HepG2 (cell line): Measurements from ENCODE around the gene MTX1. TPM values are rescaled to one million over a fixed set of nuclear protein-coding genes. Genes with fewer than 3 reads are reported as not detected.

Experiments used
- ATF6 ChIP-seq: sonication (generic); formaldehyde crosslinking; conservative IDR thresholded peaks from 2 replicates; pipeline ENCODE4 v1.4.0; 2020; ENCODE audit warnings: missing genetic modification reagents
- BRF2 ChIP-seq: sonication (generic); formaldehyde crosslinking; IDR thresholded peaks from 2 replicates; pipeline ENCODE4 v1.8.1; 2022; ENCODE audit warnings: mild to moderate bottlenecking, missing genetic modification reagents
- ELK4 ChIP-seq: sonication (generic); formaldehyde crosslinking; IDR thresholded peaks from 2 replicates; pipeline ENCODE4 v1.9.0; 2021; ENCODE audit warnings: missing genetic modification reagents, borderline replicate concordance
- HNRNPLL ChIP-seq: fragments of 200-400 bp; formaldehyde crosslinking; IDR thresholded peaks from 2 replicates; pipeline ENCODE4 v1.6.1; 2017; ENCODE audit warnings: mild to moderate bottlenecking, low read depth, low read length; ENCODE audit not compliant: poor library complexity, severe bottlenecking
- PHF20 ChIP-seq: sonication (generic); formaldehyde crosslinking; IDR thresholded peaks from 2 replicates; pipeline ENCODE4 v1.5.0; 2020; ENCODE audit warnings: mild to moderate bottlenecking, missing genetic modification reagents
- RAD51 ChIP-seq: fragments of 450-650 bp; IDR thresholded peaks from 2 replicates; pipeline ENCODE4 v1.6.1; 2016; ENCODE audit warnings: borderline replicate concordance
- SNAI1 ChIP-seq: sonication (generic); formaldehyde crosslinking; IDR thresholded peaks from 2 replicates; pipeline ENCODE4 v1.5.0; 2020; ENCODE audit warnings: mild to moderate bottlenecking, missing genetic modification reagents, borderline replicate concordance
- SP1 ChIP-seq, 2 experiments: fragments of 450-650 bp in 1 of 2; sonication (generic) in 1 of 2; formaldehyde crosslinking in 1 of 2; IDR thresholded peaks; 2 replicates each; pipeline versions ENCODE4 v1.4.0 to v1.6.1; 2016 to 2020; ENCODE audit warnings: missing genetic modification reagents in 1 of 2
- ZBTB20 ChIP-seq: sonication (generic); formaldehyde crosslinking; IDR thresholded peaks from 2 replicates; pipeline ENCODE4 v1.8.1; 2023; ENCODE audit warnings: missing genetic modification reagents, low read depth, mild to moderate bottlenecking, borderline replicate concordance
- ZBTB21 ChIP-seq: sonication (generic); formaldehyde crosslinking; IDR thresholded peaks from 2 replicates; pipeline ENCODE4 v1.4.0; 2020; ENCODE audit warnings: missing genetic modification reagents
- ZNF337 ChIP-seq: sonication (generic); formaldehyde crosslinking; IDR thresholded peaks from 2 replicates; pipeline ENCODE4 v1.5.1; 2020; ENCODE audit warnings: missing genetic modification reagents, low read depth, mild to moderate bottlenecking, borderline replicate concordance
- ZNF484 ChIP-seq: sonication (generic); formaldehyde crosslinking; IDR thresholded peaks from 2 replicates; pipeline ENCODE4 v1.5.1; 2020; ENCODE audit warnings: mild to moderate bottlenecking, low read depth, missing genetic modification reagents, borderline replicate concordance
- ZNF547 ChIP-seq: sonication (generic); formaldehyde crosslinking; IDR thresholded peaks from 2 replicates; pipeline ENCODE4 v1.5.1; 2020; ENCODE audit warnings: mild to moderate bottlenecking, missing genetic modification reagents
- ZNF761 ChIP-seq: sonication (generic); formaldehyde crosslinking; conservative IDR thresholded peaks from 2 replicates; pipeline ENCODE4 v1.4.0; 2020; ENCODE audit warnings: mild to moderate bottlenecking, missing genetic modification reagents
- polyA plus RNA-seq, 8 experiments: library from polyadenylated mRNA; depleted of rRNA in 3 of 8; stranded (reverse) in 7 of 8; unstranded in 1 of 8; fragments of >200 nt; fragmentation: Illumina TruSeq in 4 of 8; extraction: Trizol in 4 of 8; gene quantifications; 2 replicates each; pipeline versions ENCODE4 v1.2.1 to v1.2.3, GENCODE V29; 2011 to 2016; ENCODE audit warnings: low read depth in 4 of 8, missing spikeins in 1 of 8, mixed read lengths in 1 of 8; ENCODE audit not compliant: insufficient read depth in 1 of 8
- total RNA-seq, 5 experiments: library from RNA; depleted of rRNA; stranded (reverse); fragments of >200 nt; fragmentation: Illumina TruSeq; extraction: Trizol; gene quantifications; 2 replicates each; pipeline ENCODE4 v1.2.3, GENCODE V29; 2016; ENCODE audit warnings: low read depth in 1 of 5
- TF ChIP-seq, protein P1 (sequence below): sonication (generic); formaldehyde crosslinking; IDR thresholded peaks from 2 replicates; pipeline ENCODE4 v1.9.0; 2021; ENCODE audit warnings: missing genetic modification reagents, borderline replicate concordance
- TF ChIP-seq, protein P2 (sequence below): sonication (generic); formaldehyde crosslinking; IDR thresholded peaks from 2 replicates; pipeline ENCODE4 v1.4.0; 2020; ENCODE audit warnings: missing genetic modification reagents

Gene MTX1
- total and polyA plus RNA-seq, 2 of the 13 experiments (the other 11 are each of a cell fraction or from before 2014, with no cell fraction given) = 64.5 to 72.6 TPM

DNA sequence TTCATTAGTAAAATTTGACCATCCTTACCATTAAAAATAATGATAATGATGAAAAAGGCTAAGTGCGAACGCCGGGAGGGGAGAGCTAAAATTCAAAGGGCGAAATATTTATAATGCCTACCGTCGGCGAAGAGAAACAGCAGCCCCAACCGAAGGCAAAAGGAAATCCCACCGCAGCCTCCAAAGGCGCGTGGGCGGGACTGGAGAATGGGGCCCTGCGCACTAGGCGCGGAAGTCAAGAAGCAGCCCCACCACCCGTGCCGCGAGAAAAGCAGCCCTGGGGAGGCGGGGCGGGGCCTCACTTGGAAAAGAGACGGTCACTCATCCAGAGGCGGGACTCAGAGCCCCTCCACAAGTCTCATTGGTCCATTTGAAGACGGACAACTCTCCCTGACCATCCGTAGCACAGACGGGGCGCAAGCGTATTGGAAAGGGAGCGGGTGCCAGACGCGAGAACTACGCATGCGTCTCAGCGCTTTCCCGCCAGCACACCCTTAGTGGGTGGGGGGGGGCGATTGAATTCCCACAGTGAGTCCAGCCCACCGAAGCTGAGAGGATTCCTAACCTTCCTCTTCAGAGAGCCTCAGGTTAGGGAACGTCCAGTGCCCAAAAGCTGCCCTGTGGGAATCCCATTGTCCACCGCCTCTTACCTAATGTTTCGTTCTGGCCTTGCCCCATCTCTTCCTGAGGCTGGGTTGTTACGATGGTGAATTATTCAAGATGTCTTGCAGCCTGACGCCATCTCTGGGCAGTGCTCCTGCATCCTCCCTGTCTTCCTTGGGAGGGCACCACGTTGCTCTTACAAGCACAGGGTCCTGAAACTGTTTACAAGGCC is 19.0 kb downstream of the MTX1 start (continued):
- TF ChIP-seq SNAI1 (CRISPR knock-in tag) (no peak), ATF6 (CRISPR knock-in tag) (no peak), ZNF484 (no peak), ZBTB20 (CRISPR knock-in tag) (peak; percentile 48; the same call in 1 of the 2 replicates), HNRNPLL (peak; percentile 88), ZNF337 (no peak), BRF2 (CRISPR knock-in tag) (no peak), ZNF547 (CRISPR knock-in tag) (no peak), SP1 (IDR thresholded peaks at IDR 0.05) (no peak), SP1 (CRISPR knock-in tag; IDR thresholded peaks at IDR 0.05) (peak; percentile 52), ZBTB21 (CRISPR knock-in tag) (no peak), RAD51 (no peak), ELK4 (CRISPR knock-in tag) (no peak), PHF20 (CRISPR knock-in tag) (peak; percentile 51), ZNF761 (no peak)
- TF ChIP-seq, protein P1, sequence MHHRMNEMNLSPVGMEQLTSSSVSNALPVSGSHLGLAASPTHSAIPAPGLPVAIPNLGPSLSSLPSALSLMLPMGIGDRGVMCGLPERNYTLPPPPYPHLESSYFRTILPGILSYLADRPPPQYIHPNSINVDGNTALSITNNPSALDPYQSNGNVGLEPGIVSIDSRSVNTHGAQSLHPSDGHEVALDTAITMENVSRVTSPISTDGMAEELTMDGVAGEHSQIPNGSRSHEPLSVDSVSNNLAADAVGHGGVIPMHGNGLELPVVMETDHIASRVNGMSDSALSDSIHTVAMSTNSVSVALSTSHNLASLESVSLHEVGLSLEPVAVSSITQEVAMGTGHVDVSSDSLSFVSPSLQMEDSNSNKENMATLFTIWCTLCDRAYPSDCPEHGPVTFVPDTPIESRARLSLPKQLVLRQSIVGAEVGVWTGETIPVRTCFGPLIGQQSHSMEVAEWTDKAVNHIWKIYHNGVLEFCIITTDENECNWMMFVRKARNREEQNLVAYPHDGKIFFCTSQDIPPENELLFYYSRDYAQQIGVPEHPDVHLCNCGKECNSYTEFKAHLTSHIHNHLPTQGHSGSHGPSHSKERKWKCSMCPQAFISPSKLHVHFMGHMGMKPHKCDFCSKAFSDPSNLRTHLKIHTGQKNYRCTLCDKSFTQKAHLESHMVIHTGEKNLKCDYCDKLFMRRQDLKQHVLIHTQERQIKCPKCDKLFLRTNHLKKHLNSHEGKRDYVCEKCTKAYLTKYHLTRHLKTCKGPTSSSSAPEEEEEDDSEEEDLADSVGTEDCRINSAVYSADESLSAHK (CRISPR knock-in tag) = no peak
- TF ChIP-seq, protein P2, sequence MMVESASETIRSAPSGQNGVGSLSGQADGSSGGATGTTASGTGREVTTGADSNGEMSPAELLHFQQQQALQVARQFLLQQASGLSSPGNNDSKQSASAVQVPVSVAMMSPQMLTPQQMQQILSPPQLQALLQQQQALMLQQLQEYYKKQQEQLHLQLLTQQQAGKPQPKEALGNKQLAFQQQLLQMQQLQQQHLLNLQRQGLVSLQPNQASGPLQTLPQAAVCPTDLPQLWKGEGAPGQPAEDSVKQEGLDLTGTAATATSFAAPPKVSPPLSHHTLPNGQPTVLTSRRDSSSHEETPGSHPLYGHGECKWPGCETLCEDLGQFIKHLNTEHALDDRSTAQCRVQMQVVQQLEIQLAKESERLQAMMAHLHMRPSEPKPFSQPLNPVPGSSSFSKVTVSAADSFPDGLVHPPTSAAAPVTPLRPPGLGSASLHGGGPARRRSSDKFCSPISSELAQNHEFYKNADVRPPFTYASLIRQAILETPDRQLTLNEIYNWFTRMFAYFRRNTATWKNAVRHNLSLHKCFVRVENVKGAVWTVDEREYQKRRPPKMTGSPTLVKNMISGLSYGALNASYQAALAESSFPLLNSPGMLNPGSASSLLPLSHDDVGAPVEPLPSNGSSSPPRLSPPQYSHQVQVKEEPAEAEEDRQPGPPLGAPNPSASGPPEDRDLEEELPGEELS (CRISPR knock-in tag) = peak; percentile 20; the same call in 1 of the 2 replicates
